Activated T-cell treated with anti-CD3 and anti-CD28 coated beads for 1 hour (primary cell): ENCODE measurements around the gene COL6A2.
"Not testable (repeated sequence)": the region's sequence is repeated elsewhere in the genome, so short reads cannot be mapped to it uniquely, and the experiment has no call there.

Experiments used
- DNase-seq: peaks from one replicate; pipeline ENCODE4 v3.0.0-alpha.2; 2020; ENCODE audit warnings: low read depth

The COL6A2 gene

GRCh38 chr21:46126309-46127238 lies 28.7 kb downstream of the COL6A2 start:
- DNase-seq = no peak

- no peak for DNase-seq
Observed at GRCh38 chr21:46127239-46128105, 29.6 kb downstream of the COL6A2 start.

DNA sequence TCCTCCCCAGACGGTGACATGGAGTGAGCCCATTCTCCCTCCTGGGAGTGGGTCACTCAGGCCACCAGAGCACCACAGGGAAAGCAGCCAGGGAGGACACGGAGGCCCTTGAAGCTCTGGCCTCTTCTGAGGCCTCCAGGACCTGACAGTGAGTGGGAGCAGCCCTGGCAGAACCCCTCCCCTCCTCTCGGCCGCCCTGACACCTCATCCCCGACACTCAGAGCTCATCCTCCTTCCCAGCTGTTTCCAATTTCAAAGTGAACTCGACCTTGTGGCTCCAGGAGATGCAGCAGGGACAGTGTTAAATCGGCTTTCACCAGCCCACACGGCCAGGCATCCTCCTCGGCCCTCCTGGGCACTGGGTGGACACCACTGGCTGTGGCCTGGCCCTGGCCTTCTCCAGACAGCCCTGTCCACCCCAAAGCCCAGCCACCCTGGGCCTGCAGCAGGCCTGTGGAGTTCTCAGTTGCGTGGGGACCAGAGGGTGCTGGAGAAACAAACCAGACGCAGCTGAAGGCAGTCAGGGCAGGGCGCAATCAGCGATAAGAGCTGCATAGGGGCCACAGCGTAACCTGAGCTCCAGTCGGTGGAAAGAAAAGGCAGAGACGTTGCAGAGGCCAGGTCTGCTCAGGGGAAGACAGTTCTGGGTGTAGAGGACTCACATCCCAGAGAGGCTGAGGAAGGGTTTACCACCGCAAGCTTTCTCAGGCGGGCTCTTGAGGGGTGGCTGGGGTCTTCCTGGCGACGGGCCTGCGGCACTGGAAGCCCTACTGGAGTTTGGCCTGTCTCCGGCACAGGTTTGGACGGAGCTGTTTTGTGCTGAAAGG lies 30.4 kb downstream of the COL6A2 start:
- no peak for DNase-seq

DNA sequence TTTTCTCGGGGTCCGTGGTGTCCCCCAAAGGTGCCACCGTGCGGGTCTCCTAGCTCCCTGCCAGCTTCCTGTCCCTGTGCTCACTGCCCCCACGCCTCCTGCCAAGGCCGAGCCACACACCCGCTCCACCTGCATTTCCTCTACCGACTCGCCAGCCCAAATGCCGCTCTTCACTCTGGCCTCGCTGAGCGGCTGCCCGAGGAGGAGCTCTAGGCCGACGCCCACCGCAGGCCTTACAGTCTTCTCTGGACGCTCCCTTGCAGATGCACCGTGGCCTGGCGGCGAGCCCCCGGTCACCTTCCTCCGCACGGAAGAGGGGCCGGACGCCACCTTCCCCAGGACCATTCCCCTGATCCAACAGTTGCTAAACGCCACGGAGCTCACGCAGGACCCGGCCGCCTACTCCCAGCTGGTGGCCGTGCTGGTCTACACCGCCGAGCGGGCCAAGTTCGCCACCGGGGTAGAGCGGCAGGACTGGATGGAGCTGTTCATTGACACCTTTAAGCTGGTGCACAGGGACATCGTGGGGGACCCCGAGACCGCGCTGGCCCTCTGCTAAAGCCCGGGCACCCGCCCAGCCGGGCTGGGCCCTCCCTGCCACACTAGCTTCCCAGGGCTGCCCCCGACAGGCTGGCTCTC lies 31.1 kb downstream of the COL6A2 start:
- no peak for DNase-seq

GRCh38 chr21:46129846-46130651 lies 32.1 kb downstream of the COL6A2 start:
- DNase-seq = no peak

GRCh38 chr21:46130831-46131587 lies 33.1 kb downstream of the COL6A2 start:
- no peak for DNase-seq

DNA sequence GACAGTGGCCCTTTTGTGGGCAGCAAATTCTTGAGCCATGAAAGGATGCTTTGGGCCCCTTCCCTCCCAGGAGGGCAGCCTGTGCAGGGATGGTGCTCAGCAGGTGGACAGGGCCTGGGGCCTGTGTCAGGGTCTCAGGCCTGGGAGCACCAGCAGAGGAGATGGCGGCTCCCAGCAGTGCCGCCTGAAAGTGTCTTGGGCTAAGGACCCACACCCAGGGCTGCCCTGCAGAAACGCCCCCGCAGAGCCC lies 33.6 kb downstream of the COL6A2 start:
- DNase-seq = no peak

GRCh38 chr21:46131838-46132651 lies 34.1 kb downstream of the COL6A2 start:
- DNase-seq = no peak

- no peak for DNase-seq
Observed at GRCh38 chr21:46135782-46136395, 38.0 kb downstream of the COL6A2 start.

DNA sequence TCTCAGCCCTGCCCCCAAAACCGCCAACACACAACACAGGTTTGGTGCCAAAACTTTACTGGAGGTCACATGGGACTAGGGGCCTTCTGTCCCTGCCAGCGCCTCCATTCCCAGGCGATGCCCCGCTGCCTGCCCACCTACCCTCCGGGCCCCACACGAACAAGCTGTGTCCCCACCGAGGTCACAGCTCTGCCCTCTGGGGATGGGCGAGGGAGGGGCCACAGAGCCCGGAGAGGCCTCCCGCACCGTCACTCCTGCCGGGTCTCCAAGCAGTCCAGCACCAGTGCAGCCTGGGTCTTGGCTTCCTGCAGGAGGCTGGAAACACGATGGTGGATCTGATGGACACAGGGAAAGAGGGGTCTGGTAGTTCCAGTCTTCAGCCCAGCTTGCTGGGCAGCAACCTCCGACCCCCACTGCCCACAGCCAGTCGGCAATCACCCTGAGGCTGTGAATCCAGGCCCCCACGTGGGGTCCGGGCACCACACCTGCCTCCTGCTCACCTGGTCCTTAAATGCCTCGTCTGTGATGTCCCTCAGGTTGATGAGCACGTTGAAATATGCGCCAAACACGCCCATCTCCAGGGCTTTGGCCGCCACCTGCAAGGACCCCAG lies 38.9 kb downstream of the COL6A2 start:
- DNase-seq = no peak

GRCh38 chr21:46137908-46138307 lies 40.0 kb downstream of the COL6A2 start:
- no peak for DNase-seq

DNA sequence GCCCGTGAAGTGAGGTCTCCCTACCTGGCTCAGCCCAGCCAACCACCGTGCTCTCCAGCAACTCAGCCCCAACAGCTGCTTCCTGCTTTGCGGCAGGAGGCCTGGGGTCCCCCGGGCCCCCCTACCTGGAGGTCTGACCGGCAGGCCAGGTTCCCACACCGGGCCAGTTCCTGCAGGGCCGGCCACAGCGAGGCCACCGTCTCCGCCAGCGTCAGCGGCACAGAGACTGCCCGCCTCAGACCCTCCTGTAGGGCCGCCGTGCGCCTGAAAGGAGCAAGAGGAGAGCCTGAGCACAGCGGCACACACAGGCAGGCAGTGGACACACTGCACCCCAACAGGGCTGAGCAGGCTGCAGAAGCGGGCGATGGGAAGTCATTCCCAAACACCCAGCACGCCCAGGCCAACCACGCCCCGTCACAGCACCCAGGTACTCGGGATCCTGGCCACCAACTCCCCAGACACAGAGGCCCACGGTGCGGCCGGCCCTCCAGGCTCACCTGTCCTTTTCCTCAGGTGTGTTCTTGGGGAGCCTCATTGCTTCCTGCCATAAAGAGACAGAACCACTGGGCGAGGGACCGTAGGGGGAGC lies 40.6 kb downstream of the COL6A2 start:
- DNase-seq = no peak

DNA sequence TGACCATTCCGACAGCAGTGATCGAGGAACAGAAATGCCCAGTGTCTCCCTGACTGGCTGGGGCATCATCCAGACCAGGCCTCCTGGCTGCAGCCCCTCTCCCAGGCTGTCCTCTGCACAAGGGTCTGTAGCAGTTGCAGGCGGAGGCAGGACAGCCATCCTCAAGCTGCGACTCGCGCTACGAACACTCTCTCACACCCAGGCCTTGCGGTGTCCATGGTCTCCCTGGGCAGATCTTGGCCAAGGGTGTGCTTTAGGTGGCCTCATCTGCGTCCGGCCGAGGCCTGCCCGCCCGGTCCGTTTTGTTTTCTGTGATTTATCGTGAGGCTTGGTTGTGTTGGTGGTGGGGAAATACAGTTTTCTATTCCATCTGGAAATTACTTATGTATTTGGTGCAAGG lies 41.8 kb downstream of the COL6A2 start:
- DNase-seq = no peak

GRCh38 chr21:46140352-46141003 lies 42.6 kb downstream of the COL6A2 start:
- not testable (repeated sequence) for DNase-seq

- DNase-seq = no peak
Observed at GRCh38 chr21:46141767-46142581, 44.1 kb downstream of the COL6A2 start.

- DNase-seq = no peak
Observed at GRCh38 chr21:46142582-46143473, 44.9 kb downstream of the COL6A2 start.
